HCT116 (cell line): Measurements from ENCODE around the gene ELOF1. TPM values are rescaled to one million over a fixed set of nuclear protein-coding genes. Genes with fewer than 3 reads are reported as not detected.

Experiments
- ATAC-seq: fragments of 200-7000 bp; cut with Tn5 transposase; 2 replicates; pipeline ENCODE4 v1.9.1; 2020; ENCODE audit warnings: mild to moderate bottlenecking, moderate library complexity
- BruUV-seq: library from RNA; stranded (reverse); fragments of 400-500 nt; replicated peaks from 2 replicates; lab custom pipeline; 2021; lab: Mats Ljungman, UMichigan
- CTCF ChIA-PET: fragments of 300-600 bp; sonication (Branson Sonifier 250); formaldehyde crosslinking; loops from one replicate; lab custom pipeline; 2021; ENCODE audit warnings: antibody characterized with exemption; lab: Charles Lee
- POLR2A ChIA-PET: fragments of 300-600, 350-600 bp; sonication (Branson Sonifier 250); formaldehyde crosslinking; loops from one replicate; lab custom pipeline; 2021; ENCODE audit warnings: antibody characterized with exemption; lab: Charles Lee
- RAD21 ChIA-PET, 2 experiments: fragments of 300-600 bp; sonication (Branson Sonifier 250); formaldehyde crosslinking; loops; one replicate each; lab custom pipeline; 2023; ENCODE audit warnings: low total read pairs in 2 of 2; ENCODE audit not compliant: uncharacterized antibody in 2 of 2, unreplicated experiment in 2 of 2, low non-redundant PET in 1 of 2; lab: Charles Lee
- DNase-seq: peaks from one replicate; pipeline ENCODE4 v3.0.0-alpha.2; 2010; ENCODE audit warnings: low read depth, low spot score
- H2AFZ ChIP-seq: fragments of 200-600 bp; shearing (Covaris generic), sonication (generic); 2 replicates; pipeline ENCODE4 v1.6.1; 2017; ENCODE audit warnings: low read depth, mixed run types, mixed read lengths, antibody characterized with exemption, low read length; ENCODE audit not compliant: poor library complexity, severe bottlenecking
- H3K27ac ChIP-seq: 2 replicates; pipeline ENCODE4 v1.5.1; 2012; ENCODE audit warnings: low read depth, low read length
- H3K27me3 ChIP-seq: fragments of 200-600 bp; sonication (generic); 2 replicates; pipeline ENCODE4 v1.6.1; 2016; ENCODE audit warnings: mixed run types, low read length, mixed read lengths; ENCODE audit not compliant: insufficient read depth
- H3K36me3 ChIP-seq, 2 experiments: fragments of 200-500 bp in 1 of 2; fragments of 200-600 bp in 1 of 2; sonication (Bioruptor generic) in 1 of 2; sonication (generic) in 1 of 2; 2 replicates each; pipeline versions ENCODE4 v1.5.1 to v1.6.1; 2014 to 2016; ENCODE audit warnings: low read length in 2 of 2, inconsistent platforms in 1 of 2, mixed read lengths in 1 of 2, mixed run types in 1 of 2; ENCODE audit not compliant: insufficient read depth in 2 of 2, control insufficient read depth in 1 of 2
- H3K4me1 ChIP-seq, 2 experiments: fragments of 200-600 bp in 1 of 2; sonication (generic) in 1 of 2; 2 replicates each; pipeline versions ENCODE4 v1.5.1 to v1.6.1; 2012 to 2017; ENCODE audit warnings: low read length in 2 of 2, inconsistent platforms in 1 of 2, mild to moderate bottlenecking in 1 of 2, mixed read lengths in 1 of 2, mixed run types in 1 of 2, moderate library complexity in 1 of 2; ENCODE audit not compliant: insufficient read depth in 2 of 2, control insufficient read depth in 1 of 2
- H3K4me2 ChIP-seq: fragments of 200-600 bp; sonication (generic); 2 replicates; pipeline ENCODE4 v1.6.1; 2017; ENCODE audit warnings: mixed run types, low read length, mixed read lengths
- H3K4me3 ChIP-seq, 2 experiments: fragments of 200-600 bp in 1 of 2; sonication (generic) in 1 of 2; replicated peaks in 1 of 2; 2 replicates each; pipeline ENCODE4 v1.5.1; 2011 to 2016; ENCODE audit warnings: low read length in 2 of 2, control low read depth in 1 of 2, low read depth in 1 of 2, mild to moderate bottlenecking in 1 of 2, mixed read lengths in 1 of 2, mixed run types in 1 of 2
- H3K79me2 ChIP-seq: fragments of 200-600 bp; sonication (generic); 2 replicates; pipeline ENCODE4 v1.6.1; 2017; ENCODE audit warnings: mild to moderate bottlenecking, mixed run types, low read length, moderate library complexity, mixed read lengths; ENCODE audit not compliant: insufficient read depth
- H3K9ac ChIP-seq: fragments of 200-600 bp; sonication (generic); 2 replicates; pipeline ENCODE4 v1.6.1; 2016; ENCODE audit warnings: low read length, mixed read lengths
- H3K9me2 ChIP-seq: fragments of 200-600 bp; sonication (generic), shearing (Covaris generic); 2 replicates; pipeline ENCODE4 v1.6.1; 2017; ENCODE audit warnings: mixed run types, mild to moderate bottlenecking, moderate library complexity; ENCODE audit not compliant: insufficient read depth
- H3K9me3 ChIP-seq, 2 experiments: fragments of 200-500 bp in 1 of 2; fragments of 200-600 bp in 1 of 2; sonication (Bioruptor generic) in 1 of 2; sonication (generic) in 1 of 2; 2 replicates each; pipeline ENCODE4 v1.6.1; 2014 to 2017; ENCODE audit warnings: low read length in 2 of 2, mixed read lengths in 2 of 2, inconsistent platforms in 1 of 2, low read depth in 1 of 2, mild to moderate bottlenecking in 1 of 2, mixed run types in 1 of 2, moderate library complexity in 1 of 2; ENCODE audit not compliant: control insufficient read depth in 1 of 2, insufficient read depth in 1 of 2
- H4K20me1 ChIP-seq: fragments of 200-600 bp; sonication (generic), shearing (Covaris generic); 2 replicates; pipeline ENCODE4 v1.6.1; 2017; ENCODE audit warnings: mixed run types, mild to moderate bottlenecking, moderate library complexity; ENCODE audit not compliant: insufficient read depth
- CBX3 ChIP-seq: IDR thresholded peaks from 2 replicates; pipeline ENCODE4 v1.6.1; 2012; ENCODE audit warnings: low read depth
- CTCF ChIP-seq, 3 experiments: fragments of 200-600 bp in 1 of 3; sonication (generic) in 1 of 3; IDR thresholded peaks in 2 of 3; conservative IDR thresholded peaks in 1 of 3; 2 replicates each; pipeline ENCODE4 v1.5.1; 2012 to 2017; ENCODE audit warnings: low read depth in 2 of 3, low read length in 2 of 3, antibody characterized with exemption in 1 of 3, borderline replicate concordance in 1 of 3, control low read depth in 1 of 3, mild to moderate bottlenecking in 1 of 3, mixed read lengths in 1 of 3, mixed run types in 1 of 3, moderate library complexity in 1 of 3; ENCODE audit not compliant: insufficient read depth in 1 of 3
- EGR1 ChIP-seq: IDR thresholded peaks from 2 replicates; pipeline ENCODE4 v1.6.1; 2012; ENCODE audit warnings: low read depth
- ELF1 ChIP-seq: IDR thresholded peaks from 2 replicates; pipeline ENCODE4 v1.6.1; 2012; ENCODE audit warnings: low read depth, borderline replicate concordance
- EZH2 ChIP-seq: fragments of 200-600 bp; sonication (generic); IDR thresholded peaks from 2 replicates; pipeline ENCODE4 v1.6.1; 2017; ENCODE audit warnings: antibody characterized with exemption, mixed run types
- EZH2phosphoT487 ChIP-seq: fragments of 200-600 bp; IDR thresholded peaks from 2 replicates; pipeline ENCODE4 v1.6.1; 2018; ENCODE audit warnings: antibody characterized with exemption, borderline replicate concordance
- JUND ChIP-seq: IDR thresholded peaks from 2 replicates; pipeline ENCODE4 v1.6.1; 2012
- POLR2A ChIP-seq: IDR thresholded peaks from 2 replicates; pipeline ENCODE4 v1.7.0; 2011; ENCODE audit warnings: borderline replicate concordance; ENCODE audit not compliant: insufficient read depth, insufficient read length; ENCODE audit errors: extremely low read depth
- POLR2AphosphoS5 ChIP-seq: IDR thresholded peaks from 2 replicates; pipeline ENCODE4 v1.6.1; 2011; ENCODE audit warnings: mild to moderate bottlenecking, low read depth, low read length, moderate library complexity
- SIN3A ChIP-seq: IDR thresholded peaks from 2 replicates; pipeline ENCODE4 v1.6.1; 2012; ENCODE audit warnings: low read depth
- SP1 ChIP-seq: IDR thresholded peaks from 2 replicates; pipeline ENCODE4 v1.6.1; 2012; ENCODE audit warnings: low read depth
- SRF ChIP-seq: IDR thresholded peaks from 2 replicates; pipeline ENCODE4 v1.6.1; 2012; ENCODE audit warnings: low read depth
- YY1 ChIP-seq: IDR thresholded peaks from 2 replicates; pipeline ENCODE4 v1.6.1; 2011; ENCODE audit warnings: low read length, low read depth, moderate library complexity, mild to moderate bottlenecking; ENCODE audit not compliant: insufficient replicate concordance; ENCODE audit errors: extremely low read depth
- ZBTB33 ChIP-seq: IDR thresholded peaks from 2 replicates; pipeline ENCODE4 v1.6.1; 2011; ENCODE audit warnings: mild to moderate bottlenecking, low read length, moderate library complexity; ENCODE audit not compliant: insufficient replicate concordance; ENCODE audit errors: extremely low read depth
- ZFX ChIP-seq: fragments of 450-650 bp; IDR thresholded peaks from 2 replicates; pipeline ENCODE4 v1.6.1; 2017
- ZNF274 ChIP-seq: fragments of 200-500 bp; sonication (Bioruptor generic); IDR thresholded peaks from 2 replicates; pipeline ENCODE4 v1.6.1; 2014; ENCODE audit warnings: mild to moderate bottlenecking, low read depth, low read length, inconsistent platforms
- intact Hi-C: fragments of 100-400 bp; cut with micrococcal nuclease; formaldehyde crosslinking; loops from 2 replicates; pipeline ENCODE4 v1.10.0; 2022
- total RNA-seq: library from RNA; stranded (reverse); gene quantifications from one replicate; pipeline ENCODE4 v1.2.1, GENCODE V29; 2021; ENCODE audit not compliant: unreplicated experiment

Gene ELOF1
- total RNA-seq, 1 experiment from 2014 or later = 74.5 TPM

GRCh38 chr19:11506101-11506555 is 52.9 kb downstream of the ELOF1 start:
- Histone ChIP-seq H3K79me2 (peaks cover 6% of the 10 kb centered on the region; the same call in 1 of the 2 replicates), H4K20me1 (no peaks in the 10 kb centered on the region), H3K9me2 (no peaks in the 10 kb centered on the region), H3K27ac (peak overlapping the region; percentile 89), H3K27me3 (no peaks in the 10 kb centered on the region), H3K9ac (peak overlapping the region; percentile 87), H3K36me3 (no peaks in the 10 kb centered on the region), H3K4me2 (peak overlapping the region; percentile 94), H3K4me1 (peaks cover 0 to 13% of the 10 kb centered on the region in 2 experiments; a peak in 2 of 4 replicates), H3K9me3 (no peaks in the 10 kb centered on the region), H3K4me3 (peak overlapping the region; percentile 65 to 80), H2AFZ (no peak overlapping the region)
- intact Hi-C loops = no loop called here
- CTCF ChIA-PET = no interaction called here
- RAD21 ChIA-PET = interaction anchor here in 1 of 2 experiments (0.7 kb wide), 1 partner anchor 24 kb away, joined by 5 read pairs; no protein-coding TSS in a partner anchor
- ATAC-seq (peak; percentile 12; the same call in 1 of the 2 replicates), DNase-seq (no peak)
- BruUV-seq = TSS peak; percentile 86
- POLR2A ChIA-PET = no interaction called here
- TF ChIP-seq YY1 (no peak), POLR2A (peak; percentile 4), EZH2phosphoT487 (no peak)

- no TSS peak for BruUV-seq
- Histone ChIP-seq H3K79me2 (peaks cover 6% of the 10 kb centered on the region; the same call in 1 of the 2 replicates), H3K4me1 (peaks cover 0 to 13% of the 10 kb centered on the region in 2 experiments; a peak in 2 of 4 replicates), H3K4me3 (peak within 1 kb of the TSS; percentile 65 to 80), H3K36me3 (no peaks in the 10 kb centered on the region), H3K27ac (peak within 1 kb of the TSS; percentile 89), H3K9me3 (no peaks in the 10 kb centered on the region), H3K9ac (peak within 1 kb of the TSS; percentile 87), H3K9me2 (no peaks in the 10 kb centered on the region), H2AFZ (no peak within 1 kb of the TSS), H4K20me1 (no peaks in the 10 kb centered on the region), H3K27me3 (no peaks in the 10 kb centered on the region), H3K4me2 (peak within 1 kb of the TSS; percentile 94)
- ChIA-PET POLR2A (interaction anchor here (1.0 kb wide), 1 partner anchor 124 kb away, joined by 3 read pairs; no protein-coding TSS in a partner anchor), CTCF (no interaction called here), RAD21 (no interaction called here)
- peak; percentile 89 for DNase-seq
- ATAC-seq = peak; percentile 71
- intact Hi-C loops = loop anchor here (2.0 kb wide), 1 partner anchor 23 kb away; the partner anchor contains the start of gene ECSIT
- TF ChIP-seq CBX3 (no peak), ZFX (peak; percentile 61; the same call in 1 of the 2 replicates), JUND (no peak), CTCF (IDR thresholded peaks at IDR 0.05 in 2 of 3, conservative IDR thresholded peaks at IDR 0.05 in 1 of 3; ENCODE audit: borderline replicate concordance in 1 of 3, insufficient read depth in 1 of 3, low read depth in 2 of 3, low read length in 2 of 3) (no peak), SIN3A (no peak), EZH2phosphoT487 (no peak), POLR2AphosphoS5 (peak; percentile 60), EGR1 (no peak), EZH2 (no peak), ELF1 (no peak; the same call in 1 of the 2 replicates), ZBTB33 (peak; percentile 59), SP1 (peak; percentile 40; the same call in 1 of the 2 replicates), SRF (peak; percentile 89), POLR2A (peak; percentile 20), ZNF274 (no peak)
These were observed 53.4 kb downstream of the ELOF1 start, which contains the start of gene ZNF653 for GRCh38 chr19:11505504-11506100. TSS of gene ZNF653 (minus strand) at chr19:11505839. CDS start at chr19:11505786, 53 bp downstream.
